NT2/D1 (cell line): ENCODE results near the gene FAM53B.

Experiments used
- DNase-seq: peaks from one replicate; pipeline ENCODE4 v3.0.0-alpha.2; 2011; ENCODE audit warnings: low read depth, low spot score
- H3K27me3 ChIP-seq: 2 replicates; pipeline ENCODE4 v1.6.0; 2011; ENCODE audit warnings: mild to moderate bottlenecking; ENCODE audit not compliant: insufficient read length, insufficient read depth
- H3K36me3 ChIP-seq: 2 replicates; pipeline ENCODE4 v1.6.1; 2011; ENCODE audit warnings: mild to moderate bottlenecking, low read length, mixed read lengths; ENCODE audit not compliant: insufficient read depth, insufficient read length
- H3K4me1 ChIP-seq: 2 replicates; pipeline ENCODE4 v1.5.1; 2011; ENCODE audit not compliant: insufficient read depth, insufficient read length
- H3K4me3 ChIP-seq: 2 replicates; pipeline ENCODE4 v1.5.1; 2011; ENCODE audit warnings: low read depth; ENCODE audit not compliant: insufficient read length
- H3K9ac ChIP-seq: 2 replicates; pipeline ENCODE4 v1.6.0; 2011; ENCODE audit warnings: low read depth; ENCODE audit not compliant: insufficient read length
- H3K9me3 ChIP-seq: 2 replicates; pipeline ENCODE4 v1.5.1; 2011; ENCODE audit warnings: mild to moderate bottlenecking, low read length; ENCODE audit not compliant: insufficient read depth
- SUZ12 ChIP-seq: IDR thresholded peaks from 2 replicates; pipeline ENCODE4 v1.6.1; 2011; ENCODE audit not compliant: insufficient read length, insufficient read depth; ENCODE audit errors: extremely low read depth
- YY1 ChIP-seq: IDR thresholded peaks from 2 replicates; pipeline ENCODE4 v1.6.1; 2011; ENCODE audit not compliant: insufficient read length, insufficient read depth
- ZNF274 ChIP-seq: IDR thresholded peaks from 2 replicates; pipeline ENCODE4 v1.6.1; 2011; ENCODE audit warnings: mild to moderate bottlenecking, low read depth, low read length

FAM53B gene

DNA sequence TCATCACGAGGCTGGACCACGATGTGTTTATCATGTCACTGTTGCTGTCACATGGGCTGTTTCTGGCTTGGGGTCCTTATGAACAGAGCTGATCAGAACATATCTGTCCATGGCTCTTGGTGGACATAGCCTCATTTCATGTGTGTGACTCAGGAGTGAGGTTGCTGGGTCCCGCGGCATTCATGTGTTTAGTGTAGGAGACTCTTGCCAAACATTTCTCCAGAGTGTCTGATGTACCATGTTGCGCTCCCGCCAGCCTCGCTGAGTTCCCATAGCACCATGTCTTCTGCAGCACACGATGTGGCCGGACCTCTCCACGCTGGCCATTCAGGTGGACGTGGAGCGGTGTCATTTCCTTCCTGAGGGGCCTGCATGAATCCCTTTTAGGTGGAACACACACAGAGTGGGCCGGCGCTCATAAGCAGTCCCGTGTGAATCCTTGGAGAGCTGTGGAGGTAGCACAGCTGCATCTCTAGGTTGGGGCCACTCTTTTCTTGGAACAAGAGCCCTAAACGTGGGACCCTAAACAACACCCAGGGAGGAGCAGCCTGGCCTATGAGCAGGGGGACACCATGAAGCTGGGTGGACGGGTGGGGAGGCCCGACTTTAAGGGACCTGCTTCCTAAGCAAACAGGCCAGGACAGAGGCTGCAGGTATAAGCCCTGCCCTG, 147.9 kb downstream of the FAM53B start:
- no peaks in the 10 kb centered on the region for H3K27me3 ChIP-seq
- TF ChIP-seq YY1: no peak
- TF ChIP-seq ZNF274: no peak
- no peak for TF ChIP-seq SUZ12
- H3K9ac ChIP-seq: no peak overlapping the region
- no peak for DNase-seq
- H3K9me3 ChIP-seq: no peaks in the 10 kb centered on the region
- H3K36me3 ChIP-seq: no peaks in the 10 kb centered on the region
- H3K4me1 ChIP-seq: no peaks in the 10 kb centered on the region
- H3K4me3 ChIP-seq: no peak overlapping the region

DNA sequence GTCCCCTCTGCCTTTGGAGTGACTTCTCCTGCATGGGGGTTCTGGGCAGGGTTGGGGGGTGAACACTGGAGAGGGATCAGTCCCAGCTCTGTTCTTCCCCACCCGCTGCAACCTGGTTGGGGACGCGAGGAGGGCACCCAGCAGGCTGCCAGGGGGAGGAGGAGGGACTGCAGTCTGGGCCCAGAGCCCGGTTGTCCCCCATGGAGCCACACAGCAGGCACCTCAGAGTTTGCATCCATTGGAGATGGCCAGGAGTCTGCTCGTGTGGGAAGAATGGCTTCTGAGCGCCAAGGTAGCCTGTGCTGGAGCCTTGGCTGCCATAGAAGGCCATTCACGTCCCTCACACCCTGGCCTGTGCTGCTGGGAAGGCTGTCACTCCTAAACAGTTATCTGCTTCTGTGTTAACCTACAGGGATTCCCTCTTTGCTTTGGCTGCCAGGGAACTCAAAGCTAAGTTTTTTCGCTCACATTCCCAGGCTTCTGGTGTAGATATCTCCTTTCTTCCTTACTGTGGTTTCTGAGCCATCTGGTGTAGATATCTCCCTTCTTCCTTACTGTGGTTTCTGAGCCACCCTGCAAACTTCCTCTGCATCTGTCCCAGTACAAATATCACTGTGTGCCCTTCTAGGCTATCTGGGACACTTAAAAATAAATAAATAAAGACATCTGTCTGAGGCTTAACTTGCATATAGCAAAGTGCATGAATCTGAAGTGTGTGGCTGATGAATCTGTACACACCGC, 148.9 kb downstream of the FAM53B start:
- no peak overlapping the region for H3K9ac ChIP-seq
- H3K36me3 ChIP-seq: no peaks in the 10 kb centered on the region
- no peaks in the 10 kb centered on the region for H3K27me3 ChIP-seq
- DNase-seq: no peak
- no peak overlapping the region for H3K4me3 ChIP-seq
- H3K4me1 ChIP-seq: no peaks in the 10 kb centered on the region
- TF ChIP-seq SUZ12 (no peak), YY1 (no peak), ZNF274 (no peak)
- no peaks in the 10 kb centered on the region for H3K9me3 ChIP-seq

DNA sequence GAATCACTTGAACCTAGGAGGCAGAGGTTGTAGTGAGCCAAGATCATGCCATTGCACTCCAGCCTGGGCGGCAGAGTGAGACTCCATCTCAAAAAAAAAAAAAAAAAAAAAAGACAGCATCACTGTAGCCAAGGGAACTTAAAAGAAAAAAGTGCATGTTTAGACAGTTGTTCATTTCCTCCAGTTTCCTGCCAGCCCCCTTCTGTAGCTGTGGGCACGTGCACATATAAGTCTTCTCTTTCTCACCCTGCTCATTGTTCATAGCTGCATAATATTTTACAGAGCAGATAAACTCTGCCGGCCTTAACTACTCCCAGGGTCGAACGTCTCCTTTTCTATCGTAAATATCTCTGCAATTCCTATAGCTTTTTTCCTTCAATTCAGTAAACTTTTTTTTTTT, 149.9 kb downstream of the FAM53B start:
- no peaks in the 10 kb centered on the region for H3K9me3 ChIP-seq
- DNase-seq: no peak
- no peaks in the 10 kb centered on the region for H3K36me3 ChIP-seq
- no peaks in the 10 kb centered on the region for H3K27me3 ChIP-seq
- H3K4me1 ChIP-seq: no peaks in the 10 kb centered on the region
- H3K9ac ChIP-seq: no peak overlapping the region
- H3K4me3 ChIP-seq: no peak overlapping the region
- TF ChIP-seq ZNF274 (no peak), YY1 (no peak), SUZ12 (no peak)

DNA sequence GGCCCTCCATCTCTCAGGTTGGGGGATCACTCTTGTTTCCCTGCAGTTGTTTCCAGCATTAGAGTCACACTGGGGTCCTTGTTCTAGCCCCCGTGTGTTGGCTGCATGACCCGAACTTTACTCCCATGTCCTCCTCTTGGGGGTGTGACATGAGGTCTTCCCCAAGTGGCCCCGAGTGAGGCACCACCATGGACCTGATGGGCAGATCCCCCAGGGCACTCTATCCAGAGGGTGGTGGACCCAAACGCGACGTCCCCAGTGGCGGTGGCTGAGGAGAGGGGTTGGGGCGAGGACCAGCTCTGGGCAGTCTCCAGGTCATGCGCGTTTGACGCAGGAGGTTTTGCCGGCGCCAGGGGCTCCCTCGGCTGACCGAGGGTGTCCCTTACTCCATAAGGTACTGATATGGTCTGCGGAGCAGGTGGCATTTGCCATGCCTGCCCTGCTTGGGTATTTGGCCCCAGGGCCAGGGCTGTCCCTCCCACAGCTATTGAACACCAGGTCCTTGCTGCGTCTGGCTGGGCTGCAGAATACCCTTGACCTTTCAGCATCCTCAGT, 150.7 kb downstream of the FAM53B start:
- Histone ChIP-seq H3K27me3 (no peaks in the 10 kb centered on the region), H3K36me3 (no peaks in the 10 kb centered on the region), H3K9ac (no peak overlapping the region), H3K9me3 (no peaks in the 10 kb centered on the region), H3K4me3 (no peak overlapping the region), H3K4me1 (peaks cover 7% of the 10 kb centered on the region)
- no peak for TF ChIP-seq SUZ12
- no peak for TF ChIP-seq YY1
- TF ChIP-seq ZNF274: no peak
- no peak for DNase-seq

DNA sequence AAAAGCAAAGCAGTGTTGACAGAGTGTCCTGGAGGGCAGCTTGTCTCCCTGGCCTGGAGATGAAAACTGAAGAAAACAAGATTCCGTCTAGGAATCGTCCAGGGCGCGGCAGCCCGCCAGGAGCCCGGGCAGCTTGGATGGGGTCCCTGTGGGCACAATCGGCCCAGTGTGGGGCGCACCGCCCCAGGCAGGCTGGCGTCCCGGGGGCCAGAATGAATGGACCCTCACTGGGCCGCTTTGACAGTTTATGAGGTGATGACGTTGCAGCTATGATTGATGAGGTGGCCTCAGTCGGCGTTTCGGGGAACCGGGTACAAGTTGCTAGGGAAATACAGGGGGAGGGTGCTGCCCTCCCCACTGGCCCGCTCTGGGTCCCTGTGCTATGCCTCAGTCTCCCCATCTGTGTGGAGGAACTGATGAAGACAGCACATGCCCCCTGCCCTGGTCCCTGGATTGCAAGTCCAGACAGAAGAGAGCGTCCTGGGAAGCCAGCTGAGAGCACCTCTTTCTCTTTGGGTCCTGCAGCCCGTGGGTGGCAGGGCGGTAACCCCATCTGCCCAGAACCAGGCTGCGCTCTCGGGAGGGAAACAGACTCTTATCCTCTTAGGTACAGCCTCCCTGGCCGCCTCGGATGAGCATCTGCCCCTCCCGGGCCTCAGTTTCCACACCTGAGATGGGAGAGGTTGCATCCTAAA, 151.3 kb downstream of the FAM53B start:
- TF ChIP-seq SUZ12 (no peak), ZNF274 (no peak), YY1 (no peak)
- Histone ChIP-seq H3K4me3 (no peak overlapping the region), H3K9ac (no peak overlapping the region), H3K36me3 (no peaks in the 10 kb centered on the region), H3K9me3 (no peaks in the 10 kb centered on the region), H3K27me3 (no peaks in the 10 kb centered on the region), H3K4me1 (peaks cover 7% of the 10 kb centered on the region)
- DNase-seq: no peak

DNA sequence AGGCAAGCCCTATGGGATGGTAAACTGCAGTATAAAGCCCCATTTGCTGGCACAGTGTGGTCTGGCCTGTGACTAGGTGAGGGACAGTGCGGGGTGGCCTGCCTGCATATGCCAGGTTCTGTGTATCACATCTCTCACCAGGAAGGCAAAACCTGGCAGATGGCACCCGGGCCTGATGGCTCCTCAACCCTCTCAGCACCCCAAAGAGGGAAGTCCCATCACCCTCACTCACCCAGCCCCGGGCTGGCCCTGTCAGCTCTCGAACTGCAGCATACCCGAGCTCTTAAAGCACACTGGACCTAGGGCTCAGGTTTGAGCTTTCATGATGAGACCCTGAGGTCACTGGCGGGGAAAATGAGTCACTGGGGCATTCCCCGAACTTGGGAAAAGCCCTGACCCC, 152.1 kb downstream of the FAM53B start:
- Histone ChIP-seq H3K4me1 (peaks cover 7% of the 10 kb centered on the region), H3K36me3 (no peaks in the 10 kb centered on the region), H3K9ac (no peak overlapping the region), H3K27me3 (no peaks in the 10 kb centered on the region), H3K9me3 (no peaks in the 10 kb centered on the region), H3K4me3 (no peak overlapping the region)
- no peak for DNase-seq
- no peak for TF ChIP-seq ZNF274
- TF ChIP-seq SUZ12: no peak
- TF ChIP-seq YY1: no peak

DNA sequence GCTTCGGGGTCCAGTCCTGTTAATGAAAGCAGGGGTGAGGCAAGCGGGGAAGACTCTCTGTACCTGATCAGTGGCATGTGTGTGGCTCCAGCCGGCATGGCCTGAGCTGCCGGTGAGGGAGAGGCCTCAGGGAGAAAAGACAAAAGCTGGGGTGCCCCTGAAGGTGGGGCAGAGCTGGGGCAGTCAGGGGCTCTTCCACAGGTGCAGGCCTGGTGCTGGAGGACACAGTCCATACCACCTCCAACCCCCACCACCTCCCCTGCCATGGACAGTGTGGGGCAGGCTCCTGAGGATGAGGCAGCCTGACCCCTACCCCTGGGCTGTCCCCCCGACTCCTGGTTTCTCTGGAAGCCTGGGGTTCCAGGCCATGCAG, 153.1 kb downstream of the FAM53B start:
- Histone ChIP-seq H3K9me3 (no peaks in the 10 kb centered on the region), H3K27me3 (no peaks in the 10 kb centered on the region), H3K4me1 (peaks cover 7% of the 10 kb centered on the region), H3K36me3 (no peaks in the 10 kb centered on the region), H3K4me3 (no peak overlapping the region), H3K9ac (no peak overlapping the region)
- DNase-seq: no peak
- no peak for TF ChIP-seq YY1
- TF ChIP-seq SUZ12: no peak
- no peak for TF ChIP-seq ZNF274
